ENCODE data around the gene GLTP.

- TF ChIP-seq CTCF (IDR thresholded peaks at IDR 0.05) (no peak), POLR2A (IDR thresholded peaks at IDR 0.05) (no peak)
Measured at GRCh38 chr12:109921982-109922381, 41.6 kb upstream of the GLTP start.

All from heart left ventricle (tissue), 13 donors.